Natural killer cell (primary cell): ENCODE measurements around the gene MYOF. TPM values are rescaled to one million over a fixed set of nuclear protein-coding genes. Genes with fewer than 3 reads are reported as not detected.

ENCODE experiments used
- ATAC-seq, 3 donors: fragments of 150-1000 bp in 2 of 3; fragments of 200-7000 bp in 1 of 3; cut with Tn5 transposase; 1 replicate in 1 of 3; 2 replicates in 2 of 3; pipeline ENCODE4 v1.10.0; 2021; ENCODE audit warnings: mild to moderate bottlenecking in 2 of 3, moderate library complexity in 2 of 3
- DNase-seq, 2 donors: peaks; one replicate each; pipeline versions ENCODE4 v3.0.0 to v3.0.0-alpha.2; 2013 to 2021; ENCODE audit warnings: mixed read lengths in 1 of 2
- H3K27ac ChIP-seq: one replicate; pipeline ENCODE4 v1.5.1; 2013; ENCODE audit warnings: mild to moderate bottlenecking, low read length
- H3K27me3 ChIP-seq: one replicate; pipeline ENCODE4 v1.6.1; 2013; ENCODE audit warnings: low read length; ENCODE audit not compliant: control insufficient read depth, insufficient read depth
- H3K36me3 ChIP-seq: one replicate; pipeline ENCODE4 v1.6.1; 2013; ENCODE audit warnings: low read length; ENCODE audit not compliant: control insufficient read depth, insufficient read depth
- H3K4me1 ChIP-seq: one replicate; pipeline ENCODE4 v1.6.1; 2013; ENCODE audit warnings: low read length; ENCODE audit not compliant: control insufficient read depth, insufficient read depth
- H3K4me3 ChIP-seq: one replicate; pipeline ENCODE4 v1.5.1; 2013; ENCODE audit warnings: low read length
- H3K9me3 ChIP-seq: one replicate; pipeline ENCODE4 v1.6.1; 2013; ENCODE audit warnings: low read length; ENCODE audit not compliant: control insufficient read depth, insufficient read depth
- H3K27ac Mint-ChIP-seq, 2 donors: one replicate each; pipeline ENCODE4 v1.8.0; 2022; ENCODE audit warnings: mild to moderate bottlenecking in 2 of 2, mixed read lengths in 2 of 2, moderate library complexity in 1 of 2
- H3K27me3 Mint-ChIP-seq, 2 donors: one replicate each; pipeline ENCODE4 v1.8.0; 2022; ENCODE audit warnings: low read depth in 2 of 2, mixed read lengths in 2 of 2
- H3K36me3 Mint-ChIP-seq: one replicate; pipeline ENCODE4 v1.8.0; 2022; ENCODE audit warnings: mixed read lengths
- H3K4me1 Mint-ChIP-seq, 2 donors: one replicate each; pipeline ENCODE4 v1.8.0; 2022; ENCODE audit warnings: mixed read lengths in 2 of 2
- H3K4me3 Mint-ChIP-seq: one replicate; pipeline ENCODE4 v1.8.0; 2022; ENCODE audit warnings: mild to moderate bottlenecking, moderate library complexity, mixed read lengths
- H3K9me3 Mint-ChIP-seq, 2 donors: one replicate each; pipeline ENCODE4 v1.8.0; 2022; ENCODE audit warnings: mixed read lengths in 2 of 2
- CTCF ChIP-seq: fragments of 200-600 bp; IDR thresholded peaks from one replicate; pipeline ENCODE4 v1.8.0; 2022; ENCODE audit warnings: antibody characterized with exemption
- WGBS: methylation state at CpG from one replicate; pipeline ENCODE4 v1.1.7; 2013; ENCODE audit warnings: missing lambda C conversion rate; ENCODE audit not compliant: insufficient coverage; 5-methylcytosine and 5-hydroxymethylcytosine counted together
- intact Hi-C: fragments of 100-400 bp; cut with micrococcal nuclease; formaldehyde crosslinking; loops from one replicate; pipeline ENCODE4 v1.14.2; 2022
- total RNA-seq, 4 donors: library from RNA; stranded (reverse); fragments of 120-200 nt in 1 of 4; gene quantifications; one replicate each; pipeline versions ENCODE4 v1.2.3 to v1.2.4, GENCODE V29; 2013 to 2022

The MYOF gene
- total RNA-seq, 3 donors from 2014 or later (not counting 1 experiment from before 2014, with no cell fraction given), result 2.0 to 9.7 (median 2.9) TPM

- Mint-ChIP-seq H3K4me3 (no peak overlapping the region), H3K27me3 (peaks cover 6 to 7% of the 10 kb centered on the region in 2 donors), H3K36me3 (no peaks in the 10 kb centered on the region), H3K9me3 (no peaks in the 10 kb centered on the region), H3K4me1 (peaks cover 0 to 5% of the 10 kb centered on the region in 2 donors), H3K27ac (no peak overlapping the region)
- Histone ChIP-seq H3K36me3 (no peaks in the 10 kb centered on the region), H3K27ac (no peak overlapping the region), H3K4me1 (no peaks in the 10 kb centered on the region), H3K4me3 (no peak overlapping the region), H3K9me3 (no peaks in the 10 kb centered on the region), H3K27me3 (no peaks in the 10 kb centered on the region)
- 12% methylated on average over 4 of the region's 4 CpGs for WGBS
- DNase-seq (no peak), ATAC-seq (no peak)
- TF ChIP-seq CTCF, result no peak
- intact Hi-C loops, result no loop called here
Observed at GRCh38 chr10:93346694-93347093, 135.4 kb downstream of the MYOF start.

- no peak overlapping the region for H3K4me3 ChIP-seq
- H3K4me1 Mint-ChIP-seq, result peaks cover 0 to 5% of the 10 kb centered on the region in 2 donors
- TF ChIP-seq CTCF, result no peak
- H3K4me1 ChIP-seq, result no peaks in the 10 kb centered on the region
- H3K4me3 Mint-ChIP-seq, result no peak overlapping the region
- no peaks in the 10 kb centered on the region for H3K27me3 ChIP-seq
- ATAC-seq (no peak), DNase-seq (no peak)
- no peak overlapping the region for H3K27ac ChIP-seq
- H3K9me3 Mint-ChIP-seq, result no peaks in the 10 kb centered on the region
- H3K36me3 ChIP-seq, result no peaks in the 10 kb centered on the region
- no peak overlapping the region for H3K27ac Mint-ChIP-seq
- intact Hi-C loops, result no loop called here
- 37% methylated on average over 2 of the region's 3 CpGs for WGBS
- H3K36me3 Mint-ChIP-seq, result no peaks in the 10 kb centered on the region
- H3K27me3 Mint-ChIP-seq, result peaks cover 6 to 7% of the 10 kb centered on the region in 2 donors
- H3K9me3 ChIP-seq, result no peaks in the 10 kb centered on the region
Observed at GRCh38 chr10:93346108-93346507, 136.0 kb downstream of the MYOF start.

GRCh38 chr10:93344691-93345090 is 137.4 kb downstream of the MYOF start:
- Histone ChIP-seq H3K27ac (no peak overlapping the region), H3K27me3 (no peaks in the 10 kb centered on the region), H3K4me3 (no peak overlapping the region), H3K9me3 (no peaks in the 10 kb centered on the region), H3K36me3 (no peaks in the 10 kb centered on the region), H3K4me1 (no peaks in the 10 kb centered on the region)
- ATAC-seq, result no peak
- H3K27me3 Mint-ChIP-seq, result peaks cover 3 to 6% of the 10 kb centered on the region in 2 donors
- H3K4me3 Mint-ChIP-seq, result no peak overlapping the region
- intact Hi-C loops, result no loop called here
- no peak overlapping the region for H3K27ac Mint-ChIP-seq
- no peak for DNase-seq
- 100% methylated on average over 1 of the region's 3 CpGs for WGBS
- peaks cover 0 to 5% of the 10 kb centered on the region in 2 donors for H3K4me1 Mint-ChIP-seq
- no peak for TF ChIP-seq CTCF
- no peaks in the 10 kb centered on the region for H3K36me3 Mint-ChIP-seq
- no peaks in the 10 kb centered on the region for H3K9me3 Mint-ChIP-seq

GRCh38 chr10:93342921-93343320 is 139.2 kb downstream of the MYOF start:
- ATAC-seq (no peak), DNase-seq (no peak)
- Mint-ChIP-seq H3K9me3 (no peaks in the 10 kb centered on the region), H3K4me1 (peaks cover 0 to 5% of the 10 kb centered on the region in 2 donors), H3K36me3 (no peaks in the 10 kb centered on the region), H3K27me3 (peaks cover 3 to 12% of the 10 kb centered on the region in 2 donors), H3K27ac (no peak overlapping the region), H3K4me3 (no peak overlapping the region)
- no peak for TF ChIP-seq CTCF
- Histone ChIP-seq H3K27me3 (no peaks in the 10 kb centered on the region), H3K4me1 (no peaks in the 10 kb centered on the region), H3K9me3 (no peaks in the 10 kb centered on the region), H3K4me3 (no peak overlapping the region), H3K27ac (no peak overlapping the region), H3K36me3 (no peaks in the 10 kb centered on the region)
- 75% methylated on average over 2 of the region's 3 CpGs for WGBS
- intact Hi-C loops, result no loop called here
